SH-SY5Y (cell line): Measurements from ENCODE around the gene SAMD4B.

ENCODE experiments used
- GATA2 ChIP-seq: IDR thresholded peaks from 2 replicates; pipeline ENCODE4 v1.6.1; 2011; ENCODE audit warnings: mild to moderate bottlenecking, low read depth, low read length
- GATA3 ChIP-seq: IDR thresholded peaks from 2 replicates; pipeline ENCODE4 v1.6.1; 2011; ENCODE audit warnings: low read depth, mild to moderate bottlenecking, low read length, moderate library complexity

DNA sequence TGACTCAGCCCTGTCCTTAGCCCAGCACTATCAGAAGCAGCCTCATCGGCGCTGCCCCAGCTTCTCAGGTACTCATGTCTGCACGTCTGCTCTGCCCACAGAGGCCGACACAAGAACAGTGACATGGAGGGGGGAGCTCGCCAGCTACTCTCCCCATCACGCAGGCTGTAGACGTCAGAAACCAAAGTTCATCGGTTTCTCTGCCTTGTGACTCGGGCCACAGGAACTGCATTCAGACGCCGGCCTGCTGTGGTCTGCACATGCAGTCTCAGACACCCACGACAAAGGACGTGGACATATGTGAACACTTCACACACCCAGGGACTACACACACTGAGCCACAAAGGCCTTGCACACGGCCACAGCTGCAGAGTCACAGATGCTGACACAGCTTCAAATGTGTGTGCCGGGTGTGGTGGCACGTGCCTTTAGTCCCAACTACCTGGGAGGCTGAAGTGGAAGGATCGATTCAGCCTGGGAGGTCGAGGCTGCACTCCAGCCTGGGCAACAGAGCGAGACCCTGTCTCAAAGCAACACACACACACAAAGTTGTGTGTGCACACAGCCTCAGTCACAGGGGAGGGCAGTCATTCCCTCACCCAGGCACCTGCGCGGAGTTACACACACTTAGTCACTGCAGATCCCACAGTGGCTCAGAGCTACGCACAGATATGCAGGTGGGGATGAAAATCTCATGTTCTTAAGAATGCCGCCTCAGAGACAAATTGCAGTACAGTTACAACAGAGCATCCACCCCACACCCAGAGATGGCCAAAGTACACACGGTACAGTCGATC is 59.5 kb downstream of the SAMD4B start:
- TF ChIP-seq GATA2: no peak
- TF ChIP-seq GATA3: no peak
